IMR-90 (cell line): Measurements from ENCODE around the gene RIPPLY3.

Experiments used
- CEBPB ChIP-seq: IDR thresholded peaks from 2 replicates; pipeline ENCODE4 v1.6.1; 2012; ENCODE audit warnings: low read depth, low read length, improper control_type of control experiment
- CTCF ChIP-seq: conservative IDR thresholded peaks from 2 replicates; pipeline ENCODE4 v1.5.1; 2012; ENCODE audit warnings: mild to moderate bottlenecking, low read depth, low read length, improper control_type of control experiment
- FOS ChIP-seq: fragments of 150-350 bp; IDR thresholded peaks from 2 replicates; pipeline ENCODE4 v1.6.1; 2016; ENCODE audit warnings: low read depth, low read length
- MAZ ChIP-seq: IDR thresholded peaks from 2 replicates; pipeline ENCODE4 v1.6.1; 2012; ENCODE audit warnings: low read depth, mild to moderate bottlenecking, low read length, improper control_type of control experiment, moderate library complexity, borderline replicate concordance
- MXI1 ChIP-seq: IDR thresholded peaks from 2 replicates; pipeline ENCODE4 v1.6.1; 2012; ENCODE audit warnings: low read depth, mild to moderate bottlenecking, low read length, moderate library complexity, borderline replicate concordance
- POLR2A ChIP-seq: IDR thresholded peaks from 2 replicates; pipeline ENCODE4 v1.6.1; 2012; ENCODE audit warnings: mild to moderate bottlenecking, low read depth, low read length

GRCh38 chr21:36962098-36962780, 44.3 kb upstream of the RIPPLY3 start:
- TF ChIP-seq MAZ, result no peak
- no peak for TF ChIP-seq CTCF
- no peak for TF ChIP-seq FOS
- TF ChIP-seq CEBPB, result no peak
- TF ChIP-seq POLR2A, result no peak
- no peak for TF ChIP-seq MXI1
